GM18517 (cell line): ENCODE data around the gene TRIM25.
A peak's percentile ranks its signal among the peaks of the same experiment; 100 is the strongest.

ENCODE experiments used
- ATAC-seq: cut with Tn5 transposase; IDR thresholded peaks from one replicate; pipeline ENCODE4 v1.9.1; 2021; ENCODE audit warnings: mild to moderate bottlenecking, moderate library complexity; ENCODE audit not compliant: unreplicated experiment

The TRIM25 gene

DNA sequence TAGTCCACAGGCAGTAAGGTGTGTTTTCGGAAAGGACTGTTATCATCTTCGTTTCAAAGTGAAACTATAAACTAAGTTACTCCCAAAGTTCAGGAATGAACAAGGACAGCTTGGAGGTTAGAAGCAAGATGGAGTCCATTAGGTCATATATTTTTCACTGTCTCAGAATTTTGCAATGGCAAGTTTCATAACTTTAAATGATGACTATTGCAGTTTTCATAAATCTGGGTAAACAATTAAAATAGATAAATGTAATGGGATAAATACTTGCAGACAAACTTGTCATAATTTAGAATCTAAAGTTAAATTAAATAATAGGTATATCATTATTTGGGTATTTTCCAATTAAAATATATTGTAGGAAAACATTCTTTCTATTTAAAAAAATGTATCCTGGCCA, 14.7 kb upstream of the TRIM25 start:
- no peak for ATAC-seq

DNA sequence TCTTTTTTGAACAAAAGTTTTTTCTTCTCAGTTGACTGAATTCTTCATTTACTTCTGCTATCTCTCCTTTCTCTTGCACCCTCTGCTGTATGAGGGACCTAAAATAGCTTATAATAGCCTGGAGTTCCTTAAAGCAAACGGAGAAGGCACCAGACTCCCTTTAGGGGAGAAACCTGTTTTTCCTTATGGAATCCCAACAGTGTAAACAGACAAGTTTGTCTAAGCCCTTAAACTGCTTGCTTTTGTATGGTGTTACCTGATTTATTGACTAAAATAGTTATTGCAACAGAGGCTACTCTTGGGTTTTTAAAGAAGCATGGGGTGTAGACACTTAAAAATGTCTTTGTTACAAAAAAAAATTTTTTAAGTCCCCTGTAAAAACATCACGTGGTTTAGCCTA, 12.9 kb upstream of the TRIM25 start:
- ATAC-seq, result no peak

DNA sequence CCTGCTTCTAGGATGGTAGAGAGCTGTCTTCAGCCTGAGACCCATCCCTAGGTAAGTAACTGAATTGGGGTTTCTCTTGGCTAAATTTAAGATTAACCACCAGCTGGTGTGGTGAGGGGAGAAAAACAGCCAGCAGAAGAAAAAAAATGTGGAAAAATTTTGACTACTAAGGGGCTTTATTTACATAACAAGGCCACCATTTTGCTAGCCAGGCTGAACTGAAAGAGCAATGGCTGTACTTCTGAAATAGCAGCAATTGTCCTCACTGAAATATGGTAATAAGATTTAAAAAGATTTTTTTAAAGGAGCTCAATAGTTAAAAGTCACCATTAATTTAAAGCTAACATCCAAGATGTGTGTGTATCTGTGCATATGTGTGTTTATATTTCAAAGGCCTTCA, 12.4 kb upstream of the TRIM25 start:
- no peak for ATAC-seq

DNA sequence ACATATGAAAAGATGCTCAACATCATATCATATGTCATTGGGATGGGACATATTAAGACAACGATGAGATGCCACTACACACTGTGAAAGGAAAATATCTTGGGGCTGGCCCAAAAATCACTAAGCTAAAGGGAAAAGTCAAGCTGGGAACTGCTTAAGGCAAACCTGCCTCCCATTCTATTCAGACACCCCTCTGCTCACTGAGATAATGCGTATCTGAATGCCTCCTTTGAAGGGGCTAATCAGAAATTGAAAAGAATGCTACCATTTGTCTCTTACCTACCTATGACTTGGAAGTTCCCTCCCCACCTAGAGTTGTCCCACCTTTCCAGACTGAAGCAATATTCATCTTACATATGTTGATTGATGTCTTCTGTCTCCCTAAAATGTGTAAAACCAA, 11.2 kb upstream of the TRIM25 start:
- no peak for ATAC-seq

DNA sequence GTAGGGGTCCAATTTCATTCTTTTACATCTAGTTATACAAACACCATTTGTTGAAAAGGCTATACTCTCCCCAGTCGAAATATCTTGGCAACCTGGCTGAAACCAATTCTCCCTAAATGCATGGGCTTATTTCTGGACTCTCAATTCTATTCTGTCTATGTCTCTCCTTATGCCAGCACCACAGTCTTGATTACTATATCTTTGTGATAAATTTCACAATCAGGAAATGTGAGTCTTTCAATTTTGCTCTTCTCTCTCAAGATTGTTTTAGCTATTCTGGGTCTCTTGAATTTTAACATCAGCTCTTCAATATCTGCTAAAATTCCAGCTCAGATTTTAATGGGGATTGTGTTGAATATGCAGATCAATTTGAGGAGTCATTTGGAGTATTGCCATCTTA, 5.9 kb upstream of the TRIM25 start:
- no peak for ATAC-seq

DNA sequence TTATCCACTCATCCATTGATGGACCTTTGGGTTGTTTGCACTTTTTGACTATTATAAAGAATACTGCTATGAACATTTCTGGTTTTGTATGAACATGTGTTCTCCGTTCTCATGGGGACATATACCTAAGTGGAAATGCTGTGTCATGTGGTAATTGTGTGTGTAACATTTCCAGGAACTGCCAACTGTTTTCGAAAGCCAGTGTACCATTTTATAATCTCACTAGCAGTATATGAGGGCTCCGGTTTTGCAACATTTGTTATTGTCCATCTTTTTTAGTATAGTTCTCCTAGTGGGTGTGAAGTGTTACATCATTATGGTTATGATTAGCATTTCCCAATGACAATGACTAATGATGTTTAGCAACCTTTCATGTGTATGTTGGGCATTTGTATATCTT, 5.1 kb upstream of the TRIM25 start:
- no peak for ATAC-seq

DNA sequence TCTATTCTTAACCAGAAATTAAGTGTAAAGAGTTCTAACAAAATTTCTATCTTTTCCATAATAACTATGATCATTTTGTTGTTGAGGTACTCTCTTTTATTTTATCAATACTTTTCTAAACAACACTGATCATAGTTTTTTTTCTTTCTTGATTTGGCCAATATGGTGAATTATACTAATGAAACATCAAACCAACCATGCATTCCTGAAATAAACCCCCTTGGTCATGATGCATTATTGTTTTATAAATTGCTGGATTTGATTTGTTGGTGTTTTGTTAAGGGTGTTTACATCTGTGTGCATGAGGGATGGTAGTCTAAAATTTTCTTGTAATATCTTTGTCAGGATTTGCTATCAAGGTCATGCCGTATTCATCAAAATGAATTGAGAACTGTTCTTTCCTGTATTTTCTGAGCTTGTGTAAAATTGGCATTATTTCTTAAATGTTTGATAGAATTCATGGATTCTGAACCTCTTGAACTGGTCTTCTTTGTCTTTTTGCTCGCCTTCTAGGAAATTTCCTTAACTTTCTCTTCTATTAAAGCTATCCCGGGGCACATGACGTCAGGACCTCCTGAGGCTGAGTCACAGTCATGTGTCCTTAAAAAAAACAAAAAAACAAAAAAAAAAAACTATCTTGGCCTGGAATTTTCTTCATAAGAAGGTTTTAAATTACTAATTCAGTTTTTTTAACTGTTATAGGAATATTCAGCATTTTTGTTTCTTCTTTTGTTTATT, 3.9 kb upstream of the TRIM25 start:
- no peak for ATAC-seq

DNA sequence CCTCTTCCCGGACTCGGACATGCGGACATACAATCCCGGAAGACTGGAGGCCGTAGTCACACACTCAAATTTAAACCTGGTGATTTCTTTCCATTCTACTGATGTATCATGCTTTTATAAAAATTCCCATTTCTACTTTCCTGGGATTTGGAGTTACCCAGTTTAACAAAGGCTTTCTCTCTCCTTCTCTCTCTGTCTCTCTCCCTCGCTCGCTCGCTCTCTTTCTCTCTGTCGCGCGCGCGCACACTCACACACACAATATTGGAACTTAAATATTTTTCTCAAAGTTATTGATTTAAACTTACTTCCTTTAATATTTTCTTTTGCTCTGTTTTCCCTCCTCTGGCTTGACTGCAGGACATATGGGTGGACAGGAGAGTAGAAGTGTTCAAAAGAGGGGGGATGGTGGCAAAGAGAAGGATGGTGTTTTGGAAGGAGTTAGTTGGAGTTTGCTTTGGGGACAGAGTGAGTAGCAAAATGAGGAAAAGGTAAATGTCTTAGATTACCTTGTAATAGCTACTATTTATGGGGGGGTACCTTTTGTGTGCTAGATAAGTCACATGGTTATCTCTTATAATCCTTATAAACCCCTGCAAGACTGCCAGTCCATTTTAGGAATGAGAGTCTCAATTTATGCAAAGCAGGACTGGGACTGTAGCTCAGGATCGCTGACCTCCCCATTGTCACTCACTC, 878 bp upstream of the TRIM25 start:
- no peak for ATAC-seq

DNA sequence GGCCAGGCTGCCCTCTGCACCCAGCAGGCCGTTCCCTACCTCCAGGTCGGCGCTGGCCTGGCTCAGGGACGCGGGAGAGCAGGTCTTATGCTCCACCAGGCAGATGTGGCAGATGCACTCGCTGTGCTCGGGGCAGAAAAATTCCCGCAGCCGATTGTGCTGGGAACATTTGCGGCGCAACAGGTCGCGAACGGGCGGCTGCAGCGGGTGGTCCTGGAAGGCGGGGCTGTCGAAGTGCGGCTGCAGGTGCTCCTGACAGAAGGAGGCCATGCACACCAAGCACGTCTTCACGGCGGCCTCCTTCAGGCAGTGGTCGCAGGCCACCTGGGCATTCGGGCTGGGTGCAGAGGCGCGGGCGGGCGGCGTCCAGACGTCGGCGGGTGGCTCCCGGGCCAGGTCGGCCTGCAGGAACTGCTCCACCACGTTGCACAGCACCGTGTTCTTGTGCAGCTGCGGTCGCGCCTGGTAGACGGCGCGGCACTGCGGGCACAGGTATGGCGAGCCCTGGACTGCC, 439 bp downstream of the TRIM25 start:
- peak; percentile 29 for ATAC-seq

DNA sequence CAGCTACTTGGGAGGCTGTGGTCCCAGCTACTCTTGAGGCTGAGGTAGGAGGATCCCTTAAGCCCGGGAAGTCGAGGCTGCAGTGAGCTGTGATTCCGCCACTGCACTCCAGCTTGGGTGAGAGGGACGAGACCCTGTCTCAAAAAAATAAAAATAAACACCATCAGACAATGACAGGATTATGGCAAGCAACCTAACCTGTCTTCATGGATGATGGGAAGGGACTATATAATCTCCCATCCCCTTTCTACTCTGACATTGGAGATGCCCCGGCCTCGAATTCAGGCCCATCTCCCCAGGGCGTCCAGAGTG, 893 bp downstream of the TRIM25 start:
- no peak for ATAC-seq

DNA sequence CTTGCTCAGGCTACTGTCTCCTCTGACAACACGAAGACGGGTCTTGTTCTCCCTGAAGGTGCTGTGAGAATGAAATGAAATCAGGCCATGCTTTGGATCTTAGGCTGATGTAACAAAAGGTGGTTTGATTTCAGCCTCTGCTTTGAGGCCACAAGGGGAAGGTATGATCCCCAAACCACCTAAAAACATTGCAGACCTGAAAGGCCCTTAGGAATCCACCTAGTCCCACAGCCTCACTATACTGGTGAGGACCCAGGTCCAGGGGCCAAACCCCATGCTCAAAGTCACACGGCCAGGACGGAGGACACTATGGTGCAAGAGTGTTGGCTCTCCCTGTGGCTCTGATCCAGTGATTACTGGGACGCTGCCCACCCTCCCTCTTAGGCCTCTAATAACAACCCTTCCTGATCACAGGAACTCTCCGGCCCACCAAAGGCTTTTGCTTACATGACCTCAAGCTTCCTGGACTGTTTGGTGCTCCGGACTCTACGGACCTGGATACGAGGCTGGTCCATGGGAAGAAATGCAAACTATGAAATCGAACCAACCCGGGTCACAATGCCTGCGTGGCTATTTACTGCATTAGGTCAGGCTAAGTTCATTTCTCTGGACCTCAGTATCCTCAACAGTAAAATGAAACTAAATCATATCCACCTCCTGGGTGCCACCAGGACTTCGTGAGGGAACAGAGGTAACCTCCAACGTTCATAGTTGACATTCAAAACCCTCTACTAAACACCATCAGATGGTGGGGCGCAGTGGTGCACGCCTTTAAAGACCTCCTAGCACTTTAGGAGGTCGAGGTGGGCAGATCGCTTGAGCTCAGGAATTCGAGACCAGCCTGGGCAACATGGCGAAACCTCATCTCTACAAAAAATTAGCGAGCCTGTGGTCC, 1.5 kb downstream of the TRIM25 start:
- ATAC-seq, result no peak

DNA sequence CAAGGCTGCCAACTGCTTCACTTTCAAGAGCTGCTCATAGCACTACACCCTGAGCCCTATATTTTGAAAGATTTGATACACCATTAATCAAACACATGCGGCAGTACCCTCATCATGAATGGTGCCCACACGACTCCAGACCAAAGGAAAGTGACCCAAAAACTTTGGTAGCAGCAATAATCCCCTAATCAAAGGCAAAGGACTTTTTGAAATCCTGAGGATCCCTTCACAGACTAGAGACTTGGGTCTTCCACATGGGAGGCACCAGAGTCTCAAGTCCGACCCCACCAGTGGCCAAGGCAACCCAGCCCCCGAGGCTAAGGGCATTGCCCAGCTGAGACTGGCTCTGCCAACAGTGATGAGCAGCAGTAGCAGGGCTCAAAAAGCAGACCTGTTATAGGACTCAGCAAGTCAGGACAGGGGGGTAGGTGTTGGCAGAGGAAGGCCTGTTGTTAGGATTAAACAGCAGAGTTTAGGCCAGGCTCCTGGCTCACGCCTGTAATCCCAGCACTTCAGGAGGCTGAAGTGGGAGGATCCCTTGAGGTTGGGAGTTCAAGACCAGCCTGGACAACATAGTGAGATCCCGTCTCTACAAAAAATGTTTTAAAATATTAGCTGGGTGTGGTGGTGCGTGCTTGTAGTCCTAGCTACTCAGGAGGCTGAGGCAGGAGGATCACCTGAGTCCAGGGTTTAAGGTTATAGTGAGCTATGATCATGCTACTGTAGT, 3.2 kb downstream of the TRIM25 start:
- ATAC-seq, result no peak

DNA sequence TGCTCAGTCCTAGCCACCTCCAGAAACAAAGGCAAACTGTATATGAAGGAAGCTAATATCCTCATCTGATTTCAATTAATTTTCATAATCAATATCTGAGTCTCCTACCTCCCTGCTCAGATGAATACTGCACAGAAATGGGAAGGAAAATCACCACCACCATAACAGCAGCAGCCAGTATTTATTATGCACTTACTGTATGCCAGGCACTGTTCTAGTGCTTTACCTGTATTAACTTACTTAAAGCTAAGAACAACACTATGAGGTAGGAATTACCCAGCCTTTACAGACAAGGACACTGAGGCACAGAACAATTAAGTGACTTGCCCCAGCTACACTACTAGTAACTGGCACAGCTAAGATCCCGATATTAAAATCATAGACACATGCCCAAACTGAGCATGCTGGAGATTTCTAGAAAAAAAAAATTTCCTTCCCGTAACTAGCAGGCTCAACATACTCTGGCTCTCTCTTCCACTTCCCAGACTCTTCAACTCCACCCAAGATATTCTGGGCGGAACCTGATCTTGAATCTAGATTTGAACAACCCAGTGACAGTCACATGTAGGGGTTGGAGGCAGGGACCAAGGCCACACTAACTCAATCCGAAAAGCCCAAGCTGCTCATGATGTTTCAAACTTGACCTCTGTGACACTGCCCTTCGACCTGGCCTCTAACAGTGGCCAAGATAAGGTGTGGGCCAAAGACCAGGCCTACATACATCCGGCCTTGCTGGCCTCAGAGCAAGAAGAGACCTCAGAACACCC, 3.9 kb downstream of the TRIM25 start:
- no peak for ATAC-seq

DNA sequence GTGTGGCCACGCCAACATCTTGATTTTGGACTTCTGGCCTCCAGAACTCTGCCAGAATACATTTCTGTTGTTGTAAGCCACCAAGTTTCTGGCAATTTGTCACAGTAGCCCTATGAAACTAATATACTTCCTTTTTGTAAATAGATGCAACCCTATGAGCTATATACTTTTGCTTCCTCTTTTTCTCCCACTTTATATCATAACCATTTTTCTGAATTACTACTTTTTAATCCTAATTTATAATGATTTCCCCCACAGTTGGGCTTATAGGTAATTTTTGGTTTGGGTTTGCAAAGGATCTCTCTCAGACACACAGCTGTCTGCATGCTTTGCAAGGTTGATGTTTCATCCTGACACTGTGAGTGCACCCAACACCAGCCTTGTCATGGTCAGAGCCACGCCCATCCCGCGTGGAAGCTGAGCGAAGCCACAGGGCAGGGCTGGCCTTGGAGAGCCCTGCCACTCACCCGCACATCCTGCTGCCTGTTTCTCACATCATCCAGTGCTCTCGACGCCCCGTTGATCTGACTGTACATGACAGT, 5.8 kb downstream of the TRIM25 start:
- peak; percentile 82 for ATAC-seq

DNA sequence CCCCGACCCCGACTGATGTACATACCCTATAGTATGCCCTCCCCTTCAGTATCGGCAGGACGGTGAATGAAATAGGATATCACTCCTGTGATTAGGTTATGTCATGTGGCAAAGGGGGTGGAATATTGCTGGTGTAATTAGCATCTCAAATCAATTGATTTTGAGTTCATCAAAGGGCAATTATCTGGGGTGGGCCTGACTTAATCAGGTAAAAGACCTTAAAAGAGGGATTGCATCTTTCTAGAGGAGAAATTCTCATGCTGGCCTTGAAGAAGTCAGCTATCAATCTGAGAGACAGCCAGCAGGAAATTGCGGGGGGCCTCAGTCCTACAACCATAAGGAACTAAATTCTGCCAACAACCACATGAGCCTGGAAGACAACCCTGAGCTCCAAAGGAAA, 10.3 kb downstream of the TRIM25 start:
- ATAC-seq, result no peak

DNA sequence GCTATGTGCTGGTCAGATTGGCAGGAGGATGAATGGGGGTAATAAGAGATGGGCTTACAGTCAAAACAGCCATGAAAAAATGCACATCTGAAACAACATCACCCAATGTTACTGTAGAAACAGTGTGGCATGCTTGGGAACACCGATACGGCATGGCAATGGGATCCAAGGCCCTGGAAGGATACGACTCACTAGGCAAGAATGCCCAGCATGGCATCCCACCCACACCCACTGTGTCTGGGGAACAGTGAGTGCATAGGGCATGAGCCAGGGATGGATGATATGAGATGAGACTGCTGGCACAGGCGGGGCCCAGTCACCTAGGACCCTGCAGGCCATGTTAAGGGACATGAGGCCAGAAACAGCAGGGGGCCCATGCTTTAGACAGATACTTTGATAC, 11.5 kb downstream of the TRIM25 start:
- ATAC-seq, result no peak

DNA sequence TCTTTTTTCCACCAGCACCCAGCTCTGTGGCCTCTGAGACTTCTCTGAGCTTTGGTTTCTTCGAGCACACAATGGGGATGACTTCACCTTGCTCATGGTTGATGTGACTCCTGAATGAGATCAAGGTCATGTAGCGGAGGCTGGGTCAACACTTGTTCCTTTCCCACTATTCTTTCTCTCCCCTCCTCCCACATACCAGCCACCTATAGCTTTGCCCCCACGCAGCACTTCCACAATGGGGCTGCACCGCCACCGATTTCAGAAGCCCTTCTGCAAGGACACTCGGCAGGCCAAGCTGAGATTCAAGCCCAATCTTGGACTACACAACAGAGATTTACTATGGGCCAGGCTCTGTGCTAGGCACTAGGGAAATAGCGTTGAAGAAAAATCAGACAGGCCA, 14.4 kb downstream of the TRIM25 start:
- ATAC-seq, result no peak

DNA sequence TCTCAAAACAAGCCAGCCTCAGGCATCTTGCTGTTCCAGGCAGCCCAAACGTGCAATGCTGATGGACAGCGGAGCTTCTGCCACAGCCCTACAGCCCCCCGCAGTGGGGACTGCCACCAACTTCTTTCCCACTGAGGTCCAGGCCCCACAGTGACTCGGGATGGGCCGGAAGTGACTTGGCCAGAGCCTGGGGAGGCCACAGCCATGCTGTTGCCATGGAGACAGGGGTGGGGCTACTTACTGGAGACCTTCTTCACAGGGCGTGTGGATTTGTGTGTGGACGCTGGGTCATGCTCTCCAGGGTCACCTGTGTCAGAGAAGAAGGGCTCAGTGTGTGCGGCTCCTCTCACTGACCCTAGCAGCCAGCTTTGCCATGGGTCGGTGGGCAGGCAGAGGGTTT, 15.0 kb downstream of the TRIM25 start:
- no peak for ATAC-seq

DNA sequence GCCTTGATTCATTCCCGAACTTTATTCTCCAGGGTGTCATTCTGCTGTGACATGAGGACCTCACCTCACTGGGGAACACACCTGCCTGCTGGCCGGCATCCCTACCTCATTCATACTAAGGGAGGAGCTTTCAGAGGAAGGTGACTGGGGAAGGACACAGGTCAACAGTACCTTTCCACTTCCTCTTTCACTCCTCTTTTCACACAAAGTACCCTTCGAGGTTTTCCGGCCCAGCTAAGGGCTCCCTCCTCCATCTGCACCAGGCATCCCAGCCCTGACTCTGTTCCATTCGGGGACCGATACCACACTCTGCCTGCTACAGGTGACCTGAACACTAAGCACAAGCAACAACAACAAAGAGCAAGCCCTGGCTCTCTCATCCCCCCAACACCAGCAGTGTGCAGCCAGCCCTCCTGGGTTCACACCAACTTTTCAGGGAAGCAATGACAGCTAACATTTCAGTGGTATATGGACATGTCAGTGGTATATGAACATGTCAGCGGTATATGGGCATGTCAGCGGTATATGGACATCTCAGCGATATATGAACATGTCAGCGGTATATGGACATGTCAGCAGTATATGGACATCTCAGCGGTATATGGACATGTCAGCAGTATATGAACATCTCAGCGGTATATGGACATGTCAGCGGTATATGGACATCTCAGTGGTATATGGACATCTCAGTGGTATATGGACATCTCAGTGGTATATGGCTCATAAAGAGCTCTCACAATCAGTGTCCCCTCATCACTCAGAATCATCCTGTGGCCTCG, 16.0 kb downstream of the TRIM25 start:
- peak; percentile 56 for ATAC-seq
